ENCODE measurements around the gene SLC30A4. TPM values are rescaled to one million over a fixed set of nuclear protein-coding genes. Genes with fewer than 3 reads are reported as not detected.

The SLC30A4 gene
- total and polyA plus RNA-seq, 2 of the 4 experiments (the other 2 are of a cell fraction) = 2.1 to 5.6 TPM

- Histone ChIP-seq H4K20me1 (ENCODE audit: insufficient read depth, low read length) (no peaks in the 10 kb centered on the region), H3K4me2 (ENCODE audit: low read depth, low read length) (no peak overlapping the region), H2AK9ac (replicated peaks; ENCODE audit: low read depth, low read length, poor library complexity) (no peak overlapping the region), H3K23ac (ENCODE audit: low read depth, low read length) (no peak overlapping the region), H2BK15ac (ENCODE audit: low read depth, low read length) (no peak overlapping the region), H2BK5ac (ENCODE audit: low read depth, low read length, poor library complexity, severe bottlenecking) (no peak overlapping the region), H3K27ac (ENCODE audit: insufficient read depth, low read length) (no peak overlapping the region), H4K5ac (ENCODE audit: low read depth, low read length) (no peak overlapping the region), H2AFZ (replicated peaks; ENCODE audit: low read length, poor library complexity) (no peak overlapping the region), H4K8ac (ENCODE audit: low read depth in 2 of 2, low read length in 2 of 2) (no peak overlapping the region), H3K4ac (ENCODE audit: low read depth, low read length) (no peak overlapping the region), H3K9ac (ENCODE audit: low read depth, low read length) (no peak overlapping the region), H3K56ac (ENCODE audit: extremely low read depth, insufficient read depth, low read length) (no peak overlapping the region), H3K9me3 (ENCODE audit: control insufficient read depth, insufficient read depth, low read length) (no peaks in the 10 kb centered on the region), H4K91ac (ENCODE audit: insufficient read depth, low read depth, low read length) (no peak overlapping the region), H3K4me1 (ENCODE audit: control insufficient read depth, insufficient read depth, low read length) (peaks cover 3% of the 10 kb centered on the region), H3K79me1 (ENCODE audit: low read depth in 1 of 2, low read length in 2 of 2) (no peaks in the 10 kb centered on the region), H2AK5ac (ENCODE audit: low read depth, low read length) (no peak overlapping the region), H3K4me3 (ENCODE audit: insufficient read depth, low read depth, low read length) (no peak overlapping the region), H2BK20ac (ENCODE audit: low read depth, low read length) (no peak overlapping the region), H3K9me1 (ENCODE audit: insufficient read depth, low read length) (0 out of 2 replicates have a peak, but pooled peaks cover 2% of the 10 kb centered on the region), H3K14ac (replicated peaks; ENCODE audit: low read depth, low read length) (no peak overlapping the region), H3K27me3 (ENCODE audit: control insufficient read depth, insufficient read depth, low read length) (peaks cover 2% of the 10 kb centered on the region; the same call in 1 of the 2 replicates), H2BK120ac (ENCODE audit: low read depth, low read length) (no peak overlapping the region), H3K36me3 (ENCODE audit: control insufficient read depth, insufficient read depth, low read length) (no peaks in the 10 kb centered on the region), H3K18ac (ENCODE audit: low read depth, low read length) (no peak overlapping the region)
- DNase-seq = no peak
- in situ Hi-C loops (cut with MboI; ENCODE audit: low sequenced_read_pairs) (no loop called here), dilution Hi-C loops (cut with HindIII; ENCODE audit: low sequenced_read_pairs, unreplicated experiment) (no loop called here), intact Hi-C loops (cut with micrococcal nuclease) (no loop called here)
- CTCF ChIA-PET = no interaction called here
- TF ChIP-seq, protein P1, sequence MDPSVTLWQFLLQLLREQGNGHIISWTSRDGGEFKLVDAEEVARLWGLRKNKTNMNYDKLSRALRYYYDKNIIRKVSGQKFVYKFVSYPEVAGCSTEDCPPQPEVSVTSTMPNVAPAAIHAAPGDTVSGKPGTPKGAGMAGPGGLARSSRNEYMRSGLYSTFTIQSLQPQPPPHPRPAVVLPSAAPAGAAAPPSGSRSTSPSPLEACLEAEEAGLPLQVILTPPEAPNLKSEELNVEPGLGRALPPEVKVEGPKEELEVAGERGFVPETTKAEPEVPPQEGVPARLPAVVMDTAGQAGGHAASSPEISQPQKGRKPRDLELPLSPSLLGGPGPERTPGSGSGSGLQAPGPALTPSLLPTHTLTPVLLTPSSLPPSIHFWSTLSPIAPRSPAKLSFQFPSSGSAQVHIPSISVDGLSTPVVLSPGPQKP (IDR thresholded peaks at IDR 0.05; ENCODE audit: borderline replicate concordance, low read depth, low read length) = no peak
- TF ChIP-seq RAD21 (IDR thresholded peaks at IDR 0.05; ENCODE audit: low read length) = no peak
- POLR2A ChIA-PET (ENCODE audit: unreplicated experiment) = no interaction called here
- WGBS, 2 experiments (ENCODE audit: extremely low coverage in 2 of 2, insufficient read length in 1 of 2) = 50% methylated on average over 1 of the region's 8 CpGs; no CpG with 5 or more reads in 1 of the 2 experiments
- BruUV-seq (replicated peaks) = no TSS peak
- no peak for ATAC-seq (ENCODE audit: low read depth)
Observed at GRCh38 chr15:45435124-45435903, 87.2 kb downstream of the SLC30A4 start.
